A549 (cell line): ENCODE data around the gene COQ2. TPM values are rescaled to one million over a fixed set of nuclear protein-coding genes. Genes with fewer than 3 reads are reported as not detected.

Source experiments
- ATAC-seq, 2 experiments: fragments of 200-7000 bp in 1 of 2; fragments of >200 bp in 1 of 2; cut with Nextera tagmentation in 1 of 2; cut with Tn5 transposase in 1 of 2; 3 replicates each; pipeline versions ENCODE4 v1.8.0 to v1.9.1; 2018 to 2020; ENCODE audit warnings: mild to moderate bottlenecking in 1 of 2, moderate library complexity in 1 of 2
- CTCF ChIA-PET: fragments of 300-600 bp; sonication (Branson Sonifier 250); formaldehyde crosslinking; extraction: SDS; loops from one replicate; lab custom pipeline; 2021; ENCODE audit warnings: antibody characterized with exemption, inconsistent platforms; lab: Yijun Ruan, JAX
- POLR2A ChIA-PET: fragments of 350-600 bp; formaldehyde crosslinking; extraction: SDS; loops from one replicate; lab custom pipeline; 2021; ENCODE audit warnings: antibody characterized with exemption, inconsistent platforms; lab: Yijun Ruan, JAX
- DNase-seq, 2 experiments: peaks; one replicate each; pipeline versions ENCODE4 v3.0.0 to v3.0.0-alpha.2; 2011 to 2016; ENCODE audit warnings: low read depth in 1 of 2, low spot score in 1 of 2
- FAIRE-seq: peaks from 2 replicates; lab custom pipeline; 2011; peaks lifted over from hg19 to GRCh38; lab: Jason Lieb, UNC
- H3K27ac ChIP-seq, 2 experiments: fragments of >200 bp; sonication (Bioruptor Twin); formaldehyde crosslinking; 3 replicates each; pipeline ENCODE4 v1.5.1; 2016 to 2017
- H3K4me1 ChIP-seq: fragments of >200 bp; sonication (Bioruptor Twin); formaldehyde crosslinking; 3 replicates; pipeline ENCODE4 v1.6.1; 2016
- H3K4me2 ChIP-seq: fragments of >200 bp; sonication (Bioruptor Twin); formaldehyde crosslinking; 3 replicates; pipeline ENCODE4 v1.6.1; 2016
- H3K4me3 ChIP-seq: fragments of >200 bp; sonication (Bioruptor Twin); formaldehyde crosslinking; 3 replicates; pipeline ENCODE4 v1.5.1; 2016
- H3K9me3 ChIP-seq: fragments of >200 bp; sonication (Bioruptor Twin); formaldehyde crosslinking; 3 replicates; pipeline ENCODE4 v1.6.1; 2016
- CEBPB ChIP-seq, 2 experiments: fragments of >200 bp in 1 of 2; sonication (Bioruptor Twin) in 1 of 2; formaldehyde crosslinking in 1 of 2; IDR thresholded peaks; 2 replicates each; pipeline ENCODE4 v1.6.1; 2012 to 2016
- CHD2 ChIP-seq: fragments of 150-350 bp; IDR thresholded peaks from 2 replicates; pipeline ENCODE4 v1.6.1; 2014; ENCODE audit warnings: low read length; ENCODE audit not compliant: partially characterized antibody
- EHMT2 ChIP-seq: fragments of 200-600 bp; sonication (generic); IDR thresholded peaks from 2 replicates; pipeline ENCODE4 v1.6.1; 2016; ENCODE audit warnings: antibody characterized with exemption, low read depth, mild to moderate bottlenecking, moderate library complexity
- EP300 ChIP-seq, 2 experiments: fragments of >200 bp; sonication (Bioruptor Twin); formaldehyde crosslinking; IDR thresholded peaks; 2 replicates in 1 of 2; 3 replicates in 1 of 2; pipeline ENCODE4 v1.6.1; 2016 to 2017
- ESRRA ChIP-seq: fragments of 150-350 bp; IDR thresholded peaks from 2 replicates; pipeline ENCODE4 v1.6.1; 2014; ENCODE audit warnings: mild to moderate bottlenecking, low read length, borderline replicate concordance
- HOXB5 ChIP-seq: fragments of 250-450 bp; sonication (Bioruptor Pico); IDR thresholded peaks from 2 replicates; pipeline ENCODE4 v1.5.0; 2020; ENCODE audit warnings: mild to moderate bottlenecking, moderate library complexity
- MAFK ChIP-seq: fragments of 450-650 bp; IDR thresholded peaks from 2 replicates; pipeline ENCODE4 v1.6.1; 2014; ENCODE audit not compliant: partially characterized antibody
- MYC ChIP-seq: IDR thresholded peaks from 2 replicates; pipeline ENCODE4 v1.6.1; 2012; ENCODE audit warnings: mild to moderate bottlenecking, inconsistent platforms, low read length, improper control_type of control experiment, borderline replicate concordance
- NFE2L2 ChIP-seq: fragments of 150-350 bp; conservative IDR thresholded peaks from 2 replicates; pipeline ENCODE4 v1.6.1; 2014; ENCODE audit warnings: low read length
- PHF8 ChIP-seq: fragments of 200-600 bp; sonication (generic); IDR thresholded peaks from 2 replicates; pipeline ENCODE4 v1.6.1; 2016; ENCODE audit warnings: low read depth, mild to moderate bottlenecking, antibody characterized with exemption, moderate library complexity, borderline replicate concordance
- ZSCAN20 ChIP-seq: fragments of 250-450 bp; sonication (Bioruptor Pico); IDR thresholded peaks from 2 replicates; pipeline ENCODE4 v1.8.0; 2022; ENCODE audit warnings: mild to moderate bottlenecking, moderate library complexity
- WGBS: methylation state at CpG from one replicate; pipeline ENCODE4 v1.1.6; 2017; ENCODE audit errors: missing lambda C conversion rate; 5-methylcytosine and 5-hydroxymethylcytosine counted together
- polyA plus RNA-seq, 4 experiments: library from polyadenylated mRNA; depleted of rRNA in 3 of 4; stranded (reverse); fragments of >200 nt; fragmentation: RNase III in 1 of 4; extraction: RNeasy Plus Mini Kit Qiagen cat#74134 plus additional on column Dnase treatment in 1 of 4; gene quantifications; 2 replicates in 3 of 4; 3 replicates in 1 of 4; pipeline ENCODE4 v1.2.3, GENCODE V29; 2011 to 2017
- TF ChIP-seq, protein P1 (sequence below): IDR thresholded peaks from 2 replicates; pipeline ENCODE4 v1.6.1; 2012; ENCODE audit warnings: low read depth, borderline replicate concordance
- TF ChIP-seq, protein P2 (sequence below): fragments of 250-450 bp; sonication (Bioruptor Pico); IDR thresholded peaks from 2 replicates; pipeline ENCODE4 v1.5.0; 2020; ENCODE audit warnings: low read depth, mild to moderate bottlenecking, moderate library complexity
- TF ChIP-seq, protein P3 (sequence below): fragments of 250-450 bp; sonication (Bioruptor Pico); IDR thresholded peaks from 2 replicates; pipeline ENCODE4 v1.5.0; 2021; ENCODE audit warnings: mild to moderate bottlenecking, moderate library complexity, borderline replicate concordance
- TF ChIP-seq, protein P4 (sequence below): fragments of 150-350 bp; IDR thresholded peaks from 2 replicates; pipeline ENCODE4 v1.6.1; 2014; ENCODE audit warnings: low read depth, mild to moderate bottlenecking, low read length

The COQ2 gene
- polyA plus RNA-seq, 2 of the 4 experiments (the other 2 are of a cell fraction), result 18.5 to 35.9 TPM

DNA sequence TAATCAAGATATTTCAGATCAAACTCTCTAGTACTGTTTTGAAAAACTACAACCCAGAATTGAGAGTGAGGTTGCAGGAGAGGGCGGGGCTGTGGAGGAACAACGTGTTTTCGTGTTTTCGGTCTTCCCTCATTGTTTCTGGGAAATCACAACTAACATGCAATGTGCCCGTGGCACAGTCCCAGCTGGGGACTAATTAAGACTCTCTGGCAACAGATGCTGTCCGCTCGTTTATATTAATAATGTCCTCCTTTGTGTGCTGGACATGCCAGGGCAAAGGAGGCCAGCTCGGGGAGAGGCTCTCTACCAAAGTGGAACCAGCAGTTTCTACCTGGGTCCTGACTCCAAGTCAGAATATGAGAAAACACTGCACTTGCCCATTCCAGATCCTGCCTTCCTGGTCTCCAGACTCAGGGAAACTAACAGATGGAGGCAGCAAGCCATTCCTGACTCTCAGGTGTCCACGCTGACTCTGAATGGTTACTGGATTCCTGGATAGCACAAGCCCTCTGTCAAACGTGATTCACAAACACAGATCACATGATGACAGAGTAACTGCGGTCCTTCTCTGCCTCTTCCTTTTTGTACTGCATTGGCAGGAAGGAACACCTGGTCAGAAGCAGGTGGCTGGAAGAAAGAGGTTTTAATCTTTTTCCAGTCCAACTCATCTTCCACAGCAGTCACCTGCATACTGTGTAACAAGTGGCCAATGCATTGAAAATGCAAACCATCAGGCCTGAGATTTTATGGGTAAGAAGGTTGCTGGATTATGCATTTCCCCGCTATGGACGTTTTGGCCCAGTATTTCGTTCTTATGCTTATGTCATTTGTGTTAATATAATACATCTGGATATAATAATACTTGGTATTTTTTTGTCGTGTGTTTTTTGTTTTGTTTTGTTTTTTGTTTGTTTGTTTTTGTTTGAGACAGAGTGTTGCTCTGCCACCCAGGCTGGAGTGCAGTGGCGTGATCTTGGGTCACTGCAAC, 65.0 kb downstream of the COQ2 start:
- TF ChIP-seq, protein P1, sequence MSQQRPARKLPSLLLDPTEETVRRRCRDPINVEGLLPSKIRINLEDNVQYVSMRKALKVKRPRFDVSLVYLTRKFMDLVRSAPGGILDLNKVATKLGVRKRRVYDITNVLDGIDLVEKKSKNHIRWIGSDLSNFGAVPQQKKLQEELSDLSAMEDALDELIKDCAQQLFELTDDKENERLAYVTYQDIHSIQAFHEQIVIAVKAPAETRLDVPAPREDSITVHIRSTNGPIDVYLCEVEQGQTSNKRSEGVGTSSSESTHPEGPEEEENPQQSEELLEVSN, result no peak
- Histone ChIP-seq H3K9me3 (no peaks in the 10 kb centered on the region), H3K4me2 (no peak overlapping the region), H3K27ac (no peak overlapping the region), H3K4me3 (no peak overlapping the region), H3K4me1 (no peaks in the 10 kb centered on the region)
- no peak for ATAC-seq
- no peak for DNase-seq
- WGBS, result 83% methylated on average over 15 of the region's 16 CpGs
- CTCF ChIA-PET, result no interaction called here
- FAIRE-seq, result no peak
- POLR2A ChIA-PET, result no interaction called here

DNA sequence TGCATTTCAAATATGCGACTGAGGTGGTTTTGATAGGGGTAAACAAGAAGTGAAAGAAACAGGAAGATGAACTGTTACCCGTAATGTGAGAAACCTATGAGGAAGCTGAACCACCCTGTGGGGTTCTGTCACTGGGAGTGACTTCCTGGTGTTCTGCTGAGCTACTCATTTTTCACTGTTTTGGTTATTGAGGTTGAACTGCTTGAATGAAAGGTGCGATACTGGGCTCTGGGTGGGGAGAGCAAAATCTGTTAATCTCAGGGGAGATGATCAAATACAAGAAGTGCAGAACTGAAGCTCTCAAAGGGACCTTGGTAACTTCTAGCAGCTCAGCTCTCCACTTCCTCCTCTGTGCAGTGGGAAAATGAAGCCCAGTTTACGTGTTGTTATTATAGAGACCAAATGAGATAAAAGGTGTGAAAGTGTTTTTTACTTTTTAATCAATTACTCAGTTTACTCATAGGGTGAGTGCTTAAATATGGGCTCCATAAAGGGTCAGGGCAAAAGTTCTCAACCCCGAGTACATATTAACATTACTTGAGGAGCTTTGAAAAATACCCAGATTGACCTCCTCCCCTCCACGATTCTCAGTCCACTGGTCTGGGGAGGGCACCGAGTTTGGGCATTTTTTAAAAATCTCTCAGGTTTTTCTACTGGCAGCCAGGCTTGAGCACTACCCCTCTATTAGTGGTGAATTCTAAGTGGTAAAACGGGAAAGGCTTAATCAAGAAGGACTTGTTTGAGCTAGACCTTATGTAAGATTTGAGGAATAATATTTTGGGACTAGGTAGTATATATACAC, 66.7 kb downstream of the COQ2 start:
- DNase-seq, result no peak
- CTCF ChIA-PET, result interaction anchor here (0.8 kb wide), 2 partner anchors 9 to 144 kb away, joined by 3 read pairs; no protein-coding TSS in a partner anchor
- TF ChIP-seq NFE2L2 (no peak), MAFK (peak; percentile 6)
- no peak overlapping the region for H3K4me3 ChIP-seq
- POLR2A ChIA-PET, result no interaction called here
- H3K9me3 ChIP-seq, result no peaks in the 10 kb centered on the region
- no peak overlapping the region for H3K4me2 ChIP-seq
- whole genome bisulfite sequencing, result 85% methylated on average over 8 of the region's 8 CpGs
- FAIRE-seq, result no peak
- H3K4me1 ChIP-seq, result no peaks in the 10 kb centered on the region
- no peak overlapping the region for H3K27ac ChIP-seq
- ATAC-seq, result no peak

DNA sequence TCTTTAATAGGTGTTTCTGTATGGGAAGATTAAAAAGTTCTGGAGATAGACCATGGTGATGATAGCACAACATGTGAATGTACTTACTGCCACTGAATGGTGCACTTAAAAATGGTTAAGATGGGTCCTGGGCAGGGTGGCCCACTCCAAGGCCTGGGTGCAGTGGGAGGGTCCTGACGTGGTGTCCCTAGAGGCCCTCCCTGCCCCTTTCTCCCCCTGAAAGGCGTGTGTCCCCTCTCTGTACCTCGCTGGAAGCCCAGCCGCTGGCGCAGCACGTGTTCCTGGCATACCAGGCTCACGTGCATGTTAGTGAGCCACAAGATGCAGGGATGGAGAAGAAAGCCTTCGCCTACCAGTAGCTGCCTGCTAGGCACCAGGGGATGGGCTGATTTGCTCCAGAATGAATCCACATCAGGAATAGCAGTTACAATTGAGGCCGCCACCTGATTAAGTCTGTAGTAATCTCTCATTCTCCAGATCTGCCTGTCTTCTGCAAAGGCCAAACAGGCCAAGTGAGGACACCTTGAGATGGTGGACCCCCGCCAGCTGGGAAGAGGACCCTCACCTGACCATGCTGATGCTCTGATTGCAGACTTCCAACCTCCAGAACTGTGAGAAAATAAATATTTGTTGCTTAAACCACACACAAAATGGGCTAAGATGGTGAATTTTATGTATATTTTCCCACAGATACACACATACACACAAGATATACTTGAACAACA, 67.5 kb downstream of the COQ2 start:
- no peak for ATAC-seq
- FAIRE-seq, result no peak
- no peak overlapping the region for H3K4me2 ChIP-seq
- H3K4me1 ChIP-seq, result peaks cover 2% of the 10 kb centered on the region; the same call in 1 of the 3 replicates
- ChIA-PET CTCF (no interaction called here), POLR2A (no interaction called here)
- DNase-seq, result no peak
- TF ChIP-seq PHF8, result no peak
- no peak for TF ChIP-seq CHD2
- no peak for TF ChIP-seq HOXB5 (CRISPR knock-in tag)
- TF ChIP-seq, protein P2, sequence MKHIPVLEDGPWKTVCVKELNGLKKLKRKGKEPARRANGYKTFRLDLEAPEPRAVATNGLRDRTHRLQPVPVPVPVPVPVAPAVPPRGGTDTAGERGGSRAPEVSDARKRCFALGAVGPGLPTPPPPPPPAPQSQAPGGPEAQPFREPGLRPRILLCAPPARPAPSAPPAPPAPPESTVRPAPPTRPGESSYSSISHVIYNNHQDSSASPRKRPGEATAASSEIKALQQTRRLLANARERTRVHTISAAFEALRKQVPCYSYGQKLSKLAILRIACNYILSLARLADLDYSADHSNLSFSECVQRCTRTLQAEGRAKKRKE (CRISPR knock-in tag), result no peak
- no peak for TF ChIP-seq CEBPB (IDR thresholded peaks at IDR 0.05)
- no peak for TF ChIP-seq ESRRA
- TF ChIP-seq, protein P3, sequence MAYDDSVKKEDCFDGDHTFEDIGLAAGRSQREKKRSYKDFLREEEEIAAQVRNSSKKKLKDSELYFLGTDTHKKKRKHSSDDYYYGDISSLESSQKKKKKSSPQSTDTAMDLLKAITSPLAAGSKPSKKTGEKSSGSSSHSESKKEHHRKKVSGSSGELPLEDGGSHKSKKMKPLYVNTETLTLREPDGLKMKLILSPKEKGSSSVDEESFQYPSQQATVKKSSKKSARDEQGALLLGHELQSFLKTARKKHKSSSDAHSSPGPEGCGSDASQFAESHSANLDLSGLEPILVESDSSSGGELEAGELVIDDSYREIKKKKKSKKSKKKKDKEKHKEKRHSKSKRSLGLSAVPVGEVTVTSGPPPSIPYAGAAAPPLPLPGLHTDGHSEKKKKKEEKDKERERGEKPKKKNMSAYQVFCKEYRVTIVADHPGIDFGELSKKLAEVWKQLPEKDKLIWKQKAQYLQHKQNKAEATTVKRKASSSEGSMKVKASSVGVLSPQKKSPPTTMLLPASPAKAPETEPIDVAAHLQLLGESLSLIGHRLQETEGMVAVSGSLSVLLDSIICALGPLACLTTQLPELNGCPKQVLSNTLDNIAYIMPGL (CRISPR knock-in tag), result no peak
- TF ChIP-seq, protein P4, sequence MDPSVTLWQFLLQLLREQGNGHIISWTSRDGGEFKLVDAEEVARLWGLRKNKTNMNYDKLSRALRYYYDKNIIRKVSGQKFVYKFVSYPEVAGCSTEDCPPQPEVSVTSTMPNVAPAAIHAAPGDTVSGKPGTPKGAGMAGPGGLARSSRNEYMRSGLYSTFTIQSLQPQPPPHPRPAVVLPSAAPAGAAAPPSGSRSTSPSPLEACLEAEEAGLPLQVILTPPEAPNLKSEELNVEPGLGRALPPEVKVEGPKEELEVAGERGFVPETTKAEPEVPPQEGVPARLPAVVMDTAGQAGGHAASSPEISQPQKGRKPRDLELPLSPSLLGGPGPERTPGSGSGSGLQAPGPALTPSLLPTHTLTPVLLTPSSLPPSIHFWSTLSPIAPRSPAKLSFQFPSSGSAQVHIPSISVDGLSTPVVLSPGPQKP, result no peak
- TF ChIP-seq MYC, result no peak
- TF ChIP-seq ZSCAN20, result no peak
- TF ChIP-seq EHMT2, result no peak
- no peak for TF ChIP-seq EP300 (IDR thresholded peaks at IDR 0.05)
- no peaks in the 10 kb centered on the region for H3K9me3 ChIP-seq
- no peak overlapping the region for H3K4me3 ChIP-seq
- H3K27ac ChIP-seq, result no peak overlapping the region
- 93% methylated on average over 9 of the region's 10 CpGs for WGBS
